ENCODE results near the gene CLCNKB. TPM values are rescaled to one million over a fixed set of nuclear protein-coding genes. Genes with fewer than 3 reads are reported as not detected.

Gene CLCNKB
- total and polyA plus RNA-seq, 2 of the 13 experiments (the other 11 are each of a cell fraction or from before 2014, with no cell fraction given) = 0.04 TPM; not detected in 1

- TF ChIP-seq PCBP1 (IDR thresholded peaks at IDR 0.05; ENCODE audit: borderline replicate concordance, low read depth, low read length) = no peak
Observed at GRCh38 chr1:16064536-16065268, 21.1 kb downstream of the CLCNKB start (continued).

GRCh38 chr1:16065269-16065576 lies 21.6 kb downstream of the CLCNKB start:
- ATAC-seq (no peak), FAIRE-seq (no peak), DNase-seq (ENCODE audit: low spot score) (no peak)
- no peak overlapping the region for H2AFZ ChIP-seq (ENCODE audit: low read length)
- H3K4me2 ChIP-seq (ENCODE audit: low read depth, low read length) = no peak overlapping the region
- H3K27me3 ChIP-seq (ENCODE audit: control insufficient read depth in 1 of 2, insufficient read depth in 2 of 2, low read length in 2 of 2) = peaks cover 7 to 62% of the 10 kb centered on the region in 2 experiments
- in situ Hi-C loops (cut with HindIII; ENCODE audit: extremely low pct_ligation_motif_present, low pct_unique_long_range_greater_than_20kb) (no loop called here), intact Hi-C loops (cut with micrococcal nuclease; ENCODE audit: unreplicated experiment) (no loop called here)
- no peaks in the 10 kb centered on the region for H4K20me1 ChIP-seq (ENCODE audit: insufficient read depth, low read length)
- H3K79me2 ChIP-seq (ENCODE audit: insufficient read depth, low read length) = no peaks in the 10 kb centered on the region
- no peak overlapping the region for H3K4me3 ChIP-seq (replicated peaks in 1 of 3; ENCODE audit: insufficient read depth in 1 of 3, low read depth in 2 of 3, low read length in 3 of 3)
- no peaks in the 10 kb centered on the region for H3K9me3 ChIP-seq (ENCODE audit: low read length)
- H3K9ac ChIP-seq (ENCODE audit: insufficient read depth, low read depth, low read length) = no peak overlapping the region
- POLR2A ChIA-PET = no interaction called here
- peaks cover 40% of the 10 kb centered on the region for H3K4me1 ChIP-seq (ENCODE audit: insufficient read depth, low read length)
- 55% methylated on average over 8 of the region's 8 CpGs for WGBS (ENCODE audit: low lambda C conversion rate)
- H3K27ac ChIP-seq (ENCODE audit: extremely low read length, insufficient read depth, low read length) = no peak overlapping the region
- H3K36me3 ChIP-seq (replicated peaks in 1 of 2; ENCODE audit: control insufficient read depth in 1 of 2, insufficient read depth in 2 of 2, low read length in 2 of 2) = no peaks in the 10 kb centered on the region
- CTCF ChIA-PET (ENCODE audit: low intra/inter-chr PET ratio, low total read pairs) = no interaction called here
- BruUV-seq (replicated peaks) = no TSS peak
- TF ChIP-seq MTA3 (CRISPR knock-in tag; IDR thresholded peaks at IDR 0.05) (no peak), AKNA (CRISPR knock-in tag; IDR thresholded peaks at IDR 0.05; ENCODE audit: borderline replicate concordance) (no peak), ZNF609 (CRISPR knock-in tag; IDR thresholded peaks at IDR 0.05; ENCODE audit: borderline replicate concordance) (no peak), RFX1 (IDR thresholded peaks at IDR 0.05) (no peak), MAFK (conservative IDR thresholded peaks at IDR 0.05 in 1 of 2, IDR thresholded peaks at IDR 0.05 in 1 of 2; ENCODE audit: low read length in 2 of 2) (no peak), ZNF710 (CRISPR knock-in tag; IDR thresholded peaks at IDR 0.05; ENCODE audit: borderline replicate concordance) (no peak), ARID3A (IDR thresholded peaks at IDR 0.05; ENCODE audit: low read depth, low read length) (no peak)

All from HepG2 (cell line).